C4-2B (cell line): Measurements from ENCODE around the gene GRAP2.

Experiments used
- ZFX ChIP-seq: fragments of 450-650 bp; IDR thresholded peaks from 2 replicates; pipeline ENCODE4 v1.6.1; 2017
- TF ChIP-seq, protein P1 (sequence below): fragments of 450-650 bp; conservative IDR thresholded peaks from 2 replicates; pipeline ENCODE4 v1.5.1; 2017; ENCODE audit warnings: mild to moderate bottlenecking

DNA sequence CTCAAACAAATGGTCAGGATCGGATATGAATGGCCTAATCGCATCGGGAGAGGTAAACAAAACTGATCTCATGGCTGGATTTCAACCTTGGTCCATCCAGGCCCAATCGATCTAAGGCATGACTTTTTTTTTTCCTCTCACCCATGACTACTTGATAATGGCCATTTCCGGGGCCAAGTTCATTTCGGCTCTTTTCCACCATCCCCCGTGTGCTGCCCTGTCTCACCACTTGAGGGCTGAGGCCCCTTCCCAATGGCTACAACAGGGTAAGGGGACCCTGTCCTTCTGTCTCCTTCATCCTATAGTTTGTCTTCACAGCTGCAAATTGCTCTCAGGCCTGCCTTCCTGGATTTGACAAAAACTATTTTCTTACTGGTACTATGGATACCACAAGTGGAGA, 26.7 kb downstream of the GRAP2 start:
- TF ChIP-seq, protein P1, sequence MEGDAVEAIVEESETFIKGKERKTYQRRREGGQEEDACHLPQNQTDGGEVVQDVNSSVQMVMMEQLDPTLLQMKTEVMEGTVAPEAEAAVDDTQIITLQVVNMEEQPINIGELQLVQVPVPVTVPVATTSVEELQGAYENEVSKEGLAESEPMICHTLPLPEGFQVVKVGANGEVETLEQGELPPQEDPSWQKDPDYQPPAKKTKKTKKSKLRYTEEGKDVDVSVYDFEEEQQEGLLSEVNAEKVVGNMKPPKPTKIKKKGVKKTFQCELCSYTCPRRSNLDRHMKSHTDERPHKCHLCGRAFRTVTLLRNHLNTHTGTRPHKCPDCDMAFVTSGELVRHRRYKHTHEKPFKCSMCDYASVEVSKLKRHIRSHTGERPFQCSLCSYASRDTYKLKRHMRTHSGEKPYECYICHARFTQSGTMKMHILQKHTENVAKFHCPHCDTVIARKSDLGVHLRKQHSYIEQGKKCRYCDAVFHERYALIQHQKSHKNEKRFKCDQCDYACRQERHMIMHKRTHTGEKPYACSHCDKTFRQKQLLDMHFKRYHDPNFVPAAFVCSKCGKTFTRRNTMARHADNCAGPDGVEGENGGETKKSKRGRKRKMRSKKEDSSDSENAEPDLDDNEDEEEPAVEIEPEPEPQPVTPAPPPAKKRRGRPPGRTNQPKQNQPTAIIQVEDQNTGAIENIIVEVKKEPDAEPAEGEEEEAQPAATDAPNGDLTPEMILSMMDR = no peak; the same call in 1 of the 2 replicates
- TF ChIP-seq ZFX = no peak
